Calu3 (cell line): Measurements from ENCODE around the gene CALHM2. TPM values are rescaled to one million over a fixed set of nuclear protein-coding genes. Genes with fewer than 3 reads are reported as not detected.

ENCODE experiments used
- BruUV-seq: library from RNA; stranded (reverse); fragments of 400-500 nt; replicated peaks from 2 replicates; lab custom pipeline; 2021; lab: Mats Ljungman, UMichigan
- CTCF ChIA-PET: fragments of 300-600 bp; sonication (Branson Sonifier 250); formaldehyde crosslinking; loops from one replicate; lab custom pipeline; 2022; ENCODE audit warnings: antibody characterized with exemption; lab: Charles Lee
- DNase-seq: peaks from one replicate; pipeline ENCODE4 v3.0.0; 2022
- H3K27ac Mint-ChIP-seq: one replicate; pipeline ENCODE4 v1.8.0; 2022; ENCODE audit warnings: mixed read lengths; ENCODE audit not compliant: unreplicated experiment
- H3K27me3 Mint-ChIP-seq: one replicate; pipeline ENCODE4 v1.8.0; 2022; ENCODE audit warnings: mixed read lengths; ENCODE audit not compliant: unreplicated experiment
- H3K36me3 Mint-ChIP-seq: one replicate; pipeline ENCODE4 v1.8.0; 2022; ENCODE audit warnings: mild to moderate bottlenecking, moderate library complexity, mixed read lengths; ENCODE audit not compliant: insufficient read depth, unreplicated experiment
- H3K4me1 Mint-ChIP-seq: one replicate; pipeline ENCODE4 v1.8.0; 2022; ENCODE audit warnings: mild to moderate bottlenecking, low read depth, mixed read lengths; ENCODE audit not compliant: unreplicated experiment
- H3K4me3 Mint-ChIP-seq: one replicate; pipeline ENCODE4 v1.8.0; 2022; ENCODE audit warnings: mild to moderate bottlenecking, low read depth, moderate library complexity, mixed read lengths; ENCODE audit not compliant: unreplicated experiment
- H3K9me3 Mint-ChIP-seq: one replicate; pipeline ENCODE4 v1.8.0; 2022; ENCODE audit warnings: low read depth, mixed read lengths; ENCODE audit not compliant: unreplicated experiment
- intact Hi-C: fragments of 100-400 bp; cut with micrococcal nuclease; formaldehyde crosslinking; loops from one replicate; pipeline ENCODE4 v1.10.0; 2022; ENCODE audit not compliant: unreplicated experiment
- total RNA-seq: library from RNA; stranded (reverse); gene quantifications from 2 replicates; pipeline ENCODE4 v1.2.3, GENCODE V29; 2022
- TF ChIP-seq, protein P1 (sequence below): fragments of 200-600 bp; IDR thresholded peaks from one replicate; pipeline ENCODE4 v1.8.0; 2022; ENCODE audit warnings: antibody characterized with exemption; ENCODE audit not compliant: unreplicated experiment

Gene CALHM2
- total RNA-seq, 1 experiment from 2014 or later, result 0.45 TPM

DNA sequence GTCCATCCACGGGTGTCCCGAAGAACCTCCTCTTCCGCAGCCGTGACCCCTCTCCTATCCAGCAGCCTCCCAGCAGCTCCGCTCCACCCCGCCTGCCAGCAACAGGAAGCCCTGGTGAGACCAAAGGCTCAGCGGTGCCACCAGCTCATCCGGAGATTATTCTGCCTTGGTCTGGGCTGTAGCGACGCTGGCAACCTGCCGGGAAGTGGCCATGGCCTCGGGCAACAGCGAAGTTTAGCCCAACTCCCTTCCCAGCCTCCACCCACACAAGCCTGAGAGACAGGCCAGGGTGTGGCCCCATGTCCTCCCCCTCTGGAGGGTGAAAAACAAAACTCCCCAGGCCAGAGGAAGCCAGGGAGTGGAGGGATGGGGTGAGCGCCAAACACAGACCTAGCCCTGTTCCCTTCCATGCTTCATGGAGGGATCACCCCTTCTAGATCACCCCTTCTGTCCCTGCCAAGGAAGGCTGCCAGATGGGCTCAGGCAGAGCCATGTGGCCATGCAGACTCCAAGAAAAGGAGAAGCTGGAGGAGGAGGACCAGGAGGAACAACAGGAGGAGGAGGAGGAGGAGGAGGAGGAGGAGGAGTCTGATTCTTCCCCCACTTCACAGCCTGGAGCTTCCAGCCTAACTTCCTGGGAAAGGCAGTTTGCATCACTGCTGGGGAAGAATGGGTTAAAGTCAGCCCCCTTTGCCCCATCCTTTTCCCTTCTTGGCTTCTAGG lies 918 bp downstream of the CALHM2 start:
- DNase-seq, result peak; percentile 55
- peaks cover 18% of the 10 kb centered on the region for H3K4me1 Mint-ChIP-seq
- BruUV-seq, result no TSS peak
- no peaks in the 10 kb centered on the region for H3K27me3 Mint-ChIP-seq
- H3K9me3 Mint-ChIP-seq, result no peaks in the 10 kb centered on the region
- H3K4me3 Mint-ChIP-seq, result peak overlapping the region; percentile 13
- peaks cover 15% of the 10 kb centered on the region for H3K36me3 Mint-ChIP-seq
- TF ChIP-seq, protein P1, sequence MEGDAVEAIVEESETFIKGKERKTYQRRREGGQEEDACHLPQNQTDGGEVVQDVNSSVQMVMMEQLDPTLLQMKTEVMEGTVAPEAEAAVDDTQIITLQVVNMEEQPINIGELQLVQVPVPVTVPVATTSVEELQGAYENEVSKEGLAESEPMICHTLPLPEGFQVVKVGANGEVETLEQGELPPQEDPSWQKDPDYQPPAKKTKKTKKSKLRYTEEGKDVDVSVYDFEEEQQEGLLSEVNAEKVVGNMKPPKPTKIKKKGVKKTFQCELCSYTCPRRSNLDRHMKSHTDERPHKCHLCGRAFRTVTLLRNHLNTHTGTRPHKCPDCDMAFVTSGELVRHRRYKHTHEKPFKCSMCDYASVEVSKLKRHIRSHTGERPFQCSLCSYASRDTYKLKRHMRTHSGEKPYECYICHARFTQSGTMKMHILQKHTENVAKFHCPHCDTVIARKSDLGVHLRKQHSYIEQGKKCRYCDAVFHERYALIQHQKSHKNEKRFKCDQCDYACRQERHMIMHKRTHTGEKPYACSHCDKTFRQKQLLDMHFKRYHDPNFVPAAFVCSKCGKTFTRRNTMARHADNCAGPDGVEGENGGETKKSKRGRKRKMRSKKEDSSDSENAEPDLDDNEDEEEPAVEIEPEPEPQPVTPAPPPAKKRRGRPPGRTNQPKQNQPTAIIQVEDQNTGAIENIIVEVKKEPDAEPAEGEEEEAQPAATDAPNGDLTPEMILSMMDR, result no peak
- intact Hi-C loops, result no loop called here
- CTCF ChIA-PET, result interaction anchor here (0.6 kb wide), 1 partner anchor 329 kb away, joined by 5 read pairs; no protein-coding TSS in a partner anchor
- H3K27ac Mint-ChIP-seq, result no peak overlapping the region

DNA sequence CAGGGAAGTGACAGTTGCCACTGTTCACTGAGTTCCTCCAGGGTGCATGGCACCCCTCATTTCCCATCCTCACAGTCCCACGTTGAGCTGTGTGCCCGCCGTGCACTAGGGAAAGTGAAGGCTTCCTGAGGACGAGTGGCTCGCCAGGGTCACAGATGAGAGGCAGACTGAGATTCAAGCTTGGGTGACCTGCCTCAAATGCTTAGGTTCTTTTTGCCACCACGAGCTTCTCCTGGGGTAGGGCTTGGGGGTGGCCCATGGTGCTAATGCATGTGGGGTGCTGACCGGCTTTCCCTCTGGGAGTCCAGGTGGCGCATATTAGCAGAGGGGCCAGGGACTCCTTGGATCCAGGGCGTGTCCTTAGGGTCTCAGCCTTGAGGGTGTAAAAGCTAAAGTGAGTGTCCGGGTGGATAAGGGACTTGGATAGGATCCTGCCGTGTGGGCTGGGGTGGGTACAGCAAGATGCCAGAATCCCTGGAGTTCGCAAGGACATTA lies 1.9 kb downstream of the CALHM2 start:
- TF ChIP-seq, protein P1, result no peak
- no peak overlapping the region for H3K4me3 Mint-ChIP-seq
- CTCF ChIA-PET, result no interaction called here
- peaks cover 15% of the 10 kb centered on the region for H3K36me3 Mint-ChIP-seq
- peaks cover 18% of the 10 kb centered on the region for H3K4me1 Mint-ChIP-seq
- no peaks in the 10 kb centered on the region for H3K9me3 Mint-ChIP-seq
- DNase-seq, result no peak
- intact Hi-C loops, result no loop called here
- no peak overlapping the region for H3K27ac Mint-ChIP-seq
- no peaks in the 10 kb centered on the region for H3K27me3 Mint-ChIP-seq
- no TSS peak for BruUV-seq

DNA sequence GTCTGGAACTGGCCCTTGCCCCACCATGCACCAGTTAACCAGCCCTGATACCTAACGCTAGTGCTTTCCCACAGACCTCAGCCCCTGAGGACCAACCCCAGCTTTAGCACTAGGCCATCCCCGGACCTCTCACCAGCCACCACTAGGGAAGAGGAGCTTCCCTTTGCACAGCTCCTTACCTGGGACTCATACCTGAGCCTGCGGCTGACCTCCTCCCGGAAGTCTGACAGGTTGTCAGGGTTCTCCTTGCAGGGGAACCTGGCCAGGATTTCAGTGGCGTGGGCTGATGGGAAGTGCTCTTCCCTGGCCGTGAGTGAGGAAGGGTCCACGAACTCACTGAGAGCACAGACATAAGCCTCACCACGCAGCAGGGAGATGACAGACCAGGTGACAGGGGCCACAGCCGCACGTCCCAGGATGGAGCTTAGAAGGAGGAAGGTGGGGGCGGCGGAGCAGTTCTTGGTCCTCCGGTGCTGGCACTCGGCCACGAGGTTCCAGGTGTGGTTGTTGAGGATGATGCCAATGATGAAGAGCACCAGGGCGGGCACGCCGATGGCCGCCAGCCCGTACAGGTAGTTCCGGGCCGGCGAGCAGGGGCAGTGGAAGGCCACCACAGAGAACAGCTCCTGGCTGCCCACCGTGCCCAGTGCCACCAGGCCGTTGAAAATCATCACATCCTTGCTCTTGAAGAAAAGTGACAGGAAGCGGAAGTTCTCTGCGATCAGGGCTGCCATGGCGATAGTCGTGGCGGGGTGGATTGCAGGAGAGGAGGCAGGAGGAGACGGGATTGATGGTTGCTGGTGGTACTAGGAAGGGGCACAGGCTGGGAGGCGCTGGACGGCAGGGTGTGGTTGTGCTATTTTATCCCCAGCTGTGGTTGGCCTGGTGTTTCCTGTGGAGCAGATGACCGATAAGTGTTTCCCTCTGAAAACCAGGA lies 2.7 kb downstream of the CALHM2 start:
- intact Hi-C loops, result no loop called here
- H3K27ac Mint-ChIP-seq, result no peak overlapping the region
- peaks cover 18% of the 10 kb centered on the region for H3K4me1 Mint-ChIP-seq
- H3K9me3 Mint-ChIP-seq, result no peaks in the 10 kb centered on the region
- no peaks in the 10 kb centered on the region for H3K27me3 Mint-ChIP-seq
- no peak overlapping the region for H3K4me3 Mint-ChIP-seq
- DNase-seq, result no peak
- TF ChIP-seq, protein P1, result no peak
- H3K36me3 Mint-ChIP-seq, result peaks cover 15% of the 10 kb centered on the region
- CTCF ChIA-PET, result no interaction called here
- BruUV-seq, result no TSS peak

DNA sequence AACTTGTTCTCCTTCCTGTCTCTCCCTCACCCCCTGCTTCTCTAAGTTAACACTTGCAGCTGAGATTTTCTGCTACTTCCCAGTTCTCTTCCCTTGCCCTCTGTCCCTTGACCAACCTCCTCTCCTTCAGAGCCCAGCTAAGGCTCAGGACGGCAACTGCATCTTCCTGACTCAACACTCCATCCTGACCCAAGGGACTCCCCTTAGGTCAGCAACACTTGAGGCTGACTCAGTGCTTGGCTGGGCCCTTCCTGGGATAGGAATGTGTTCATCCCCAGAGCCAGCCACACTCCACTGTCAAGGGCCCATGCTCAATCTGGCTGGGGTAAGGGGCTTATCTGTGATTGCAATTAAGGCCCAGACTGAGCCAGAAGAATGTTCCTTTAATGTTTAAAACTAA lies 3.4 kb downstream of the CALHM2 start:
- CTCF ChIA-PET, result no interaction called here
- no peak overlapping the region for H3K4me3 Mint-ChIP-seq
- intact Hi-C loops, result no loop called here
- H3K27me3 Mint-ChIP-seq, result no peaks in the 10 kb centered on the region
- no peak for DNase-seq
- TF ChIP-seq, protein P1, result no peak
- H3K27ac Mint-ChIP-seq, result no peak overlapping the region
- peaks cover 18% of the 10 kb centered on the region for H3K4me1 Mint-ChIP-seq
- H3K9me3 Mint-ChIP-seq, result no peaks in the 10 kb centered on the region
- no TSS peak for BruUV-seq
- peaks cover 15% of the 10 kb centered on the region for H3K36me3 Mint-ChIP-seq
